Left ventricle myocardium inferior (tissue), 1 donor: ENCODE results near the gene CCDC74B. TPM values are rescaled to one million over a fixed set of nuclear protein-coding genes. Genes with fewer than 3 reads are reported as not detected.
"Not testable (repeated sequence)": the region's sequence is repeated elsewhere in the genome, so short reads cannot be mapped to it uniquely, and the experiment has no call there.

Experiments
- DNase-seq: peaks from one replicate; pipeline ENCODE4 v3.0.0-alpha.2; 2020
- H3K27ac ChIP-seq: fragments of 200-600 bp; replicated peaks from 2 replicates; pipeline ENCODE4 v1.8.0; 2021
- H3K27me3 ChIP-seq: fragments of 200-600 bp; 2 replicates; pipeline ENCODE4 v1.8.0; 2021; ENCODE audit warnings: low read depth
- H3K36me3 ChIP-seq: fragments of 200-600 bp; 2 replicates; pipeline ENCODE4 v1.8.0; 2021
- H3K4me1 ChIP-seq: fragments of 200-600 bp; 2 replicates; pipeline ENCODE4 v1.8.0; 2021
- H3K4me3 ChIP-seq: fragments of 200-600 bp; 2 replicates; pipeline ENCODE4 v1.8.0; 2021; ENCODE audit warnings: mild to moderate bottlenecking, moderate library complexity
- H3K9me3 ChIP-seq: fragments of 200-600 bp; replicated peaks from 2 replicates; pipeline ENCODE4 v1.8.0; 2021
- CTCF ChIP-seq: fragments of 200-600 bp; IDR thresholded peaks from 2 replicates; pipeline ENCODE4 v1.8.0; 2021; ENCODE audit warnings: antibody characterized with exemption, mild to moderate bottlenecking, borderline replicate concordance
- intact Hi-C: fragments of 100-400 bp; cut with micrococcal nuclease; formaldehyde crosslinking; loops from one replicate; pipeline ENCODE4 v1.11.0; 2022
- total RNA-seq: library from RNA; stranded (reverse); fragmentation: NEBNext Ultra II Directional; extraction: Animal tissue kit (Norgen Biotek cat#: 25700); gene quantifications from one replicate; pipeline ENCODE4 v1.2.1, GENCODE V29; 2021
- donor health status: DM: no; HTN: yes; CAD: no; lungs with severe emphysema.

CCDC74B gene
- total RNA-seq, 1 donor from 2014 or later, result 0.44 TPM

GRCh38 chr2:130150181-130151144 lies 5.6 kb upstream of the CCDC74B start:
- Histone ChIP-seq H3K36me3 (peaks cover 34% of the 10 kb centered on the region), H3K4me3 (no peak overlapping the region), H3K9me3 (no peaks in the 10 kb centered on the region), H3K27ac (no peak overlapping the region), H3K4me1 (no peaks in the 10 kb centered on the region), H3K27me3 (peaks cover 11% of the 10 kb centered on the region)
- TF ChIP-seq CTCF, result no peak
- intact Hi-C loops, result no loop called here
- DNase-seq, result no peak

- H3K4me1 ChIP-seq, DNase-seq, H3K9me3 ChIP-seq, H3K27ac ChIP-seq, H3K4me3 ChIP-seq, intact Hi-C loops: not testable (repeated sequence)
- H3K36me3 ChIP-seq, result peaks cover 17% of the 10 kb centered on the region
- peaks cover 19% of the 10 kb centered on the region for H3K27me3 ChIP-seq
Observed at GRCh38 chr2:130148515-130148914, 3.6 kb upstream of the CCDC74B start.

GRCh38 chr2:130143266-130144039 lies 1.5 kb downstream of the CCDC74B start:
- H3K4me1 ChIP-seq, H3K36me3 ChIP-seq, H3K27ac ChIP-seq, DNase-seq, intact Hi-C loops, H3K9me3 ChIP-seq: not testable (repeated sequence)
- Histone ChIP-seq H3K27me3 (peaks cover 26% of the 10 kb centered on the region), H3K4me3 (peak overlapping the region; percentile 60)

GRCh38 chr2:130142396-130143265 lies 2.3 kb downstream of the CCDC74B start:
- DNase-seq, H3K27ac ChIP-seq, intact Hi-C loops, H3K36me3 ChIP-seq, H3K4me1 ChIP-seq, H3K9me3 ChIP-seq, H3K4me3 ChIP-seq: not testable (repeated sequence)
- H3K27me3 ChIP-seq, result peaks cover 26% of the 10 kb centered on the region

GRCh38 chr2:130141645-130142370 lies 3.1 kb downstream of the CCDC74B start:
- intact Hi-C loops, H3K36me3 ChIP-seq, H3K27ac ChIP-seq, H3K4me1 ChIP-seq, H3K4me3 ChIP-seq, H3K9me3 ChIP-seq, DNase-seq: not testable (repeated sequence)
- H3K27me3 ChIP-seq, result peaks cover 26% of the 10 kb centered on the region

- H3K4me1 ChIP-seq, H3K36me3 ChIP-seq, intact Hi-C loops, H3K4me3 ChIP-seq, H3K27ac ChIP-seq, DNase-seq, H3K9me3 ChIP-seq: not testable (repeated sequence)
- H3K27me3 ChIP-seq, result peaks cover 18% of the 10 kb centered on the region
Observed at GRCh38 chr2:130141002-130141401, 3.9 kb downstream of the CCDC74B start.

GRCh38 chr2:130140516-130140915 lies 4.4 kb downstream of the CCDC74B start:
- H3K4me1 ChIP-seq, H3K4me3 ChIP-seq, DNase-seq, intact Hi-C loops, H3K27ac ChIP-seq, H3K36me3 ChIP-seq, H3K9me3 ChIP-seq: not testable (repeated sequence)
- peaks cover 21% of the 10 kb centered on the region for H3K27me3 ChIP-seq

- intact Hi-C loops, H3K4me3 ChIP-seq, DNase-seq, H3K36me3 ChIP-seq, H3K9me3 ChIP-seq, H3K4me1 ChIP-seq, H3K27ac ChIP-seq: not testable (repeated sequence)
- peaks cover 18% of the 10 kb centered on the region for H3K27me3 ChIP-seq
Observed at GRCh38 chr2:130139331-130140280, 5.3 kb downstream of the CCDC74B start.

- H3K4me3 ChIP-seq, intact Hi-C loops, H3K36me3 ChIP-seq, DNase-seq, H3K27ac ChIP-seq, H3K9me3 ChIP-seq, H3K4me1 ChIP-seq: not testable (repeated sequence)
- H3K27me3 ChIP-seq, result peaks cover 13% of the 10 kb centered on the region
Observed at GRCh38 chr2:130138841-130139251, 6.1 kb downstream of the CCDC74B start.

- H3K27me3 ChIP-seq, result peaks cover 12% of the 10 kb centered on the region
- intact Hi-C loops, H3K9me3 ChIP-seq, H3K36me3 ChIP-seq, H3K4me1 ChIP-seq, H3K4me3 ChIP-seq, H3K27ac ChIP-seq, DNase-seq: not testable (repeated sequence)
Observed at GRCh38 chr2:130138326-130138725, 6.6 kb downstream of the CCDC74B start.

- DNase-seq, H3K9me3 ChIP-seq, intact Hi-C loops, H3K36me3 ChIP-seq, H3K4me3 ChIP-seq, H3K27ac ChIP-seq, H3K27me3 ChIP-seq, H3K4me1 ChIP-seq: not testable (repeated sequence)
Observed at GRCh38 chr2:130137118-130137517, 7.8 kb downstream of the CCDC74B start.
